Measurements from ENCODE around the gene ZSCAN9. TPM values are rescaled to one million over a fixed set of nuclear protein-coding genes. Genes with fewer than 3 reads are reported as not detected.

Gene ZSCAN9
- total and polyA plus RNA-seq, 2 of the 13 experiments (the other 11 are each of a cell fraction or from before 2014, with no cell fraction given) = 14.6 to 17.8 TPM

GRCh38 chr6:28281288-28282064 lies 56.4 kb downstream of the ZSCAN9 start, which contains the start of gene PGBD1 (continued):
- 0 out of 2 replicates have a peak, but pooled peaks have one; percentile 39 for TF ChIP-seq DZIP1 (CRISPR knock-in tag; IDR thresholded peaks at IDR 0.05)
- no peak for TF ChIP-seq THAP8 (CRISPR knock-in tag; IDR thresholded peaks at IDR 0.05; ENCODE audit: borderline replicate concordance)
- TF ChIP-seq ZNF558 (CRISPR knock-in tag; IDR thresholded peaks at IDR 0.05; ENCODE audit: borderline replicate concordance) = no peak
- TF ChIP-seq SRSF4 (IDR thresholded peaks at IDR 0.05; ENCODE audit: low read depth, low read length, poor library complexity, severe bottlenecking) = no peak
- TF ChIP-seq GFI1 (CRISPR knock-in tag; IDR thresholded peaks at IDR 0.05; ENCODE audit: borderline replicate concordance) = no peak
- peak; percentile 92 for TF ChIP-seq ZNF501 (CRISPR knock-in tag; IDR thresholded peaks at IDR 0.05)
- TF ChIP-seq RARG (CRISPR knock-in tag; IDR thresholded peaks at IDR 0.05; ENCODE audit: low read depth) = no peak
- peak; percentile 77; the same call in 1 of the 2 replicates for TF ChIP-seq ZNF280B (CRISPR knock-in tag; IDR thresholded peaks at IDR 0.05; ENCODE audit: borderline replicate concordance)
- no peak; the same call in 1 of the 2 replicates for TF ChIP-seq ZC3H13 (CRISPR knock-in tag; IDR thresholded peaks at IDR 0.05)
- TF ChIP-seq SMARCC2 (IDR thresholded peaks at IDR 0.05) = no peak
- TF ChIP-seq BCL3 (CRISPR knock-in tag; IDR thresholded peaks at IDR 0.05) = no peak
- TF ChIP-seq TRIM22 (IDR thresholded peaks at IDR 0.05) = no peak
- no peak for TF ChIP-seq GLMP (CRISPR knock-in tag; IDR thresholded peaks at IDR 0.05; ENCODE audit: borderline replicate concordance)
- TF ChIP-seq ZNF329 (CRISPR knock-in tag; IDR thresholded peaks at IDR 0.05; ENCODE audit: low read depth) = no peak
- peak; percentile 83 for TF ChIP-seq NAIF1 (CRISPR knock-in tag; IDR thresholded peaks at IDR 0.05; ENCODE audit: borderline replicate concordance)
- no peak for TF ChIP-seq ZNF790 (CRISPR knock-in tag; IDR thresholded peaks at IDR 0.05; ENCODE audit: borderline replicate concordance)
- TF ChIP-seq HMGA1 (CRISPR knock-in tag; conservative IDR thresholded peaks at IDR 0.05) = no peak
- TF ChIP-seq ZNF616 (CRISPR knock-in tag; IDR thresholded peaks at IDR 0.05; ENCODE audit: low read depth) = no peak; the same call in 1 of the 2 replicates
